MM.1S (cell line): ENCODE results near the gene ADK.

Experiments used
- EZH2 ChIP-seq: fragments of 300-600 bp; sonication (generic); optimal IDR thresholded peaks from 2 replicates; pipeline ENCODE3; 2017; ENCODE audit warnings: low read depth, mild to moderate bottlenecking, antibody characterized with exemption, low read length, mixed read lengths
- EZH2phosphoT487 ChIP-seq: fragments of 300-600 bp; sonication (generic); IDR thresholded peaks from 2 replicates; pipeline ENCODE4 v1.6.1; 2018; ENCODE audit warnings: antibody characterized with exemption, low read length
- TF ChIP-seq, protein P1 (sequence below): fragments of 300-600 bp; sonication (generic); IDR thresholded peaks from 2 replicates; pipeline ENCODE4 v1.5.1; 2016; ENCODE audit warnings: antibody characterized with exemption, low read length, mixed read lengths

DNA sequence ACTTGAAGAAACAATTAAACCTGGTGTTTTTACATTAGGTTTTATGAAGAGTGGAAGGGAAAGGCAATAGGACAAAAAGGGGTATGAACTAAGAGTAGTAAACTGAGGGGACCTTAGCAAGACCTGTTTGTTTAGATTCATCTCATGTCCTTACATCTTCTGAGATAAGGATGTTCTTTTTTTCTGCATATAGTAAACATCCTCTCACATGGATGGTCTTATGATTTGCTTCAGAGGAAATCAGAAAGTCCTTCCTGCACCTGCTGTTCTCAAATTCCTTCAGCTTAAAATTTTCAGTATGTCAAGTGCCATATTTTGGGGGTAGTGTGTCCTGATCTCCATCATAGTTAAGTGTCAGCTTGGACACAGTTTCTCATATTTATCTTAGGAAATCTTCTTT lies 232.6 kb downstream of the ADK start:
- TF ChIP-seq EZH2phosphoT487 (no peak), EZH2 (no peak)
- TF ChIP-seq, protein P1, sequence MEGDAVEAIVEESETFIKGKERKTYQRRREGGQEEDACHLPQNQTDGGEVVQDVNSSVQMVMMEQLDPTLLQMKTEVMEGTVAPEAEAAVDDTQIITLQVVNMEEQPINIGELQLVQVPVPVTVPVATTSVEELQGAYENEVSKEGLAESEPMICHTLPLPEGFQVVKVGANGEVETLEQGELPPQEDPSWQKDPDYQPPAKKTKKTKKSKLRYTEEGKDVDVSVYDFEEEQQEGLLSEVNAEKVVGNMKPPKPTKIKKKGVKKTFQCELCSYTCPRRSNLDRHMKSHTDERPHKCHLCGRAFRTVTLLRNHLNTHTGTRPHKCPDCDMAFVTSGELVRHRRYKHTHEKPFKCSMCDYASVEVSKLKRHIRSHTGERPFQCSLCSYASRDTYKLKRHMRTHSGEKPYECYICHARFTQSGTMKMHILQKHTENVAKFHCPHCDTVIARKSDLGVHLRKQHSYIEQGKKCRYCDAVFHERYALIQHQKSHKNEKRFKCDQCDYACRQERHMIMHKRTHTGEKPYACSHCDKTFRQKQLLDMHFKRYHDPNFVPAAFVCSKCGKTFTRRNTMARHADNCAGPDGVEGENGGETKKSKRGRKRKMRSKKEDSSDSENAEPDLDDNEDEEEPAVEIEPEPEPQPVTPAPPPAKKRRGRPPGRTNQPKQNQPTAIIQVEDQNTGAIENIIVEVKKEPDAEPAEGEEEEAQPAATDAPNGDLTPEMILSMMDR: no peak
